ENCODE data around the gene KCNT1. TPM values are rescaled to one million over a fixed set of nuclear protein-coding genes. Genes with fewer than 3 reads are reported as not detected.

KCNT1 gene
- total RNA-seq, 1 donor from 2014 or later, result not detected

GRCh38 chr9:135786146-135786690, 84.2 kb downstream of the KCNT1 start:
- Histone ChIP-seq H3K4me3 (ENCODE audit: insufficient read depth, low read depth, low read length) (no peak overlapping the region), H3K9ac (ENCODE audit: low read length) (no peak overlapping the region), H3K4me2 (ENCODE audit: low read length) (no peak overlapping the region), H3K9me3 (ENCODE audit: insufficient read depth, low read depth, low read length) (no peaks in the 10 kb centered on the region), H4K20me1 (ENCODE audit: insufficient read depth, low read length) (no peaks in the 10 kb centered on the region), H3K36me3 (ENCODE audit: insufficient read depth, low read length) (no peaks in the 10 kb centered on the region), H3K79me2 (ENCODE audit: insufficient read depth, low read length) (no peaks in the 10 kb centered on the region), H3K4me1 (ENCODE audit: insufficient read depth, low read length) (no peaks in the 10 kb centered on the region), H3K27ac (ENCODE audit: low read depth, low read length) (no peak overlapping the region), H3K27me3 (ENCODE audit: insufficient read depth, low read length) (no peaks in the 10 kb centered on the region), H2AFZ (ENCODE audit: low read depth, low read length) (no peak overlapping the region)
- no peak for FAIRE-seq
- Mint-ChIP-seq H3K27me3 (ENCODE audit: low read depth, unreplicated experiment) (peaks cover 26% of the 10 kb centered on the region), H3K36me3 (ENCODE audit: low read depth, unreplicated experiment) (no peaks in the 10 kb centered on the region), H3K27ac (ENCODE audit: unreplicated experiment) (no peak overlapping the region), H3K4me3 (ENCODE audit: unreplicated experiment) (no peak overlapping the region), H3K4me1 (ENCODE audit: low read depth, unreplicated experiment) (no peaks in the 10 kb centered on the region), H3K9me3 (ENCODE audit: unreplicated experiment) (no peaks in the 10 kb centered on the region)
- no peak for TF ChIP-seq EZH2 (IDR thresholded peaks at IDR 0.05; ENCODE audit: insufficient read depth, low read length)
- TF ChIP-seq CTCF (IDR thresholded peaks at IDR 0.05; ENCODE audit: insufficient read depth, low read depth, low read length), result no peak
- no peak for DNase-seq (ENCODE audit: low read depth)

DNA sequence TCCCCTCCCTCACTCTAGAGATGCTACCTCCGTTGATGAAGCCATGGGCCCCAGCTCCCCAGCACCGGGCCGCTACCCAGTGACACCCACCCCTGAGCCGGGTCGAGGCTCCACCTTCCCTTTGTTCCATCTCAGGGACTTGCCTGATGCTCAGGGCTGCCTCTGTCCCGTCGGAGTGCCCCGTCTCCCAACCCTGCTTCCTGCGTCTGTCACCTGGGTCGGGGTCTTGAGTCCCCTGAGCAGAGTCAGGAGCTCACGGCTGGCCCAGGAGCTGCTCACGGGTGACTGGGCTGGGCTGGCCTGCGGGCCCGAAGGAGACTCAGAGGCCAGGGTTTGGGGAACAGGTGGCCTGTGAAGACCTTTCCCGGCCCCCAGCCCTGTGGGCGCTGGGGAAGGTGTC, 85.3 kb downstream of the KCNT1 start:
- Mint-ChIP-seq H3K27me3 (ENCODE audit: low read depth, unreplicated experiment) (peaks cover 23% of the 10 kb centered on the region), H3K27ac (ENCODE audit: unreplicated experiment) (no peak overlapping the region), H3K4me1 (ENCODE audit: low read depth, unreplicated experiment) (no peaks in the 10 kb centered on the region), H3K9me3 (ENCODE audit: unreplicated experiment) (no peaks in the 10 kb centered on the region), H3K36me3 (ENCODE audit: low read depth, unreplicated experiment) (no peaks in the 10 kb centered on the region), H3K4me3 (ENCODE audit: unreplicated experiment) (no peak overlapping the region)
- Histone ChIP-seq H3K27me3 (ENCODE audit: insufficient read depth, low read length) (no peaks in the 10 kb centered on the region), H3K9ac (ENCODE audit: low read length) (no peak overlapping the region), H2AFZ (ENCODE audit: low read depth, low read length) (no peak overlapping the region), H3K27ac (ENCODE audit: low read depth, low read length) (no peak overlapping the region), H4K20me1 (ENCODE audit: insufficient read depth, low read length) (no peaks in the 10 kb centered on the region), H3K4me3 (ENCODE audit: insufficient read depth, low read depth, low read length) (no peak overlapping the region), H3K79me2 (ENCODE audit: insufficient read depth, low read length) (no peaks in the 10 kb centered on the region), H3K36me3 (ENCODE audit: insufficient read depth, low read length) (no peaks in the 10 kb centered on the region), H3K4me2 (ENCODE audit: low read length) (no peak overlapping the region), H3K4me1 (ENCODE audit: insufficient read depth, low read length) (no peaks in the 10 kb centered on the region), H3K9me3 (ENCODE audit: insufficient read depth, low read depth, low read length) (no peaks in the 10 kb centered on the region)
- DNase-seq (ENCODE audit: low read depth), result no peak
- TF ChIP-seq EZH2 (IDR thresholded peaks at IDR 0.05; ENCODE audit: insufficient read depth, low read length) (no peak), CTCF (IDR thresholded peaks at IDR 0.05; ENCODE audit: insufficient read depth, low read depth, low read length) (no peak)
- FAIRE-seq, result no peak

- Mint-ChIP-seq H3K27ac (ENCODE audit: unreplicated experiment) (no peak overlapping the region), H3K36me3 (ENCODE audit: low read depth, unreplicated experiment) (no peaks in the 10 kb centered on the region), H3K4me1 (ENCODE audit: low read depth, unreplicated experiment) (no peaks in the 10 kb centered on the region), H3K27me3 (ENCODE audit: low read depth, unreplicated experiment) (peaks cover 17% of the 10 kb centered on the region), H3K9me3 (ENCODE audit: unreplicated experiment) (no peaks in the 10 kb centered on the region), H3K4me3 (ENCODE audit: unreplicated experiment) (no peak overlapping the region)
- H3K4me1 ChIP-seq (ENCODE audit: insufficient read depth, low read length), result no peaks in the 10 kb centered on the region
- no peak for DNase-seq (ENCODE audit: low read depth)
- no peak overlapping the region for H3K4me3 ChIP-seq (ENCODE audit: insufficient read depth, low read depth, low read length)
- no peaks in the 10 kb centered on the region for H3K36me3 ChIP-seq (ENCODE audit: insufficient read depth, low read length)
- no peaks in the 10 kb centered on the region for H3K9me3 ChIP-seq (ENCODE audit: insufficient read depth, low read depth, low read length)
- no peaks in the 10 kb centered on the region for H3K79me2 ChIP-seq (ENCODE audit: insufficient read depth, low read length)
- TF ChIP-seq CTCF (IDR thresholded peaks at IDR 0.05; ENCODE audit: insufficient read depth, low read depth, low read length) (no peak), EZH2 (IDR thresholded peaks at IDR 0.05; ENCODE audit: insufficient read depth, low read length) (no peak)
- no peak overlapping the region for H3K9ac ChIP-seq (ENCODE audit: low read length)
- no peak overlapping the region for H3K4me2 ChIP-seq (ENCODE audit: low read length)
- no peaks in the 10 kb centered on the region for H4K20me1 ChIP-seq (ENCODE audit: insufficient read depth, low read length)
- no peak overlapping the region for H3K27ac ChIP-seq (ENCODE audit: low read depth, low read length)
- no peak for FAIRE-seq
- no peak overlapping the region for H2AFZ ChIP-seq (ENCODE audit: low read depth, low read length)
- no peaks in the 10 kb centered on the region for H3K27me3 ChIP-seq (ENCODE audit: insufficient read depth, low read length)
Observed at GRCh38 chr9:135787776-135788575, 86.0 kb downstream of the KCNT1 start.
